Activated CD4-positive, alpha-beta T cell treated with anti-CD3 and anti-CD28 coated beads, Interleukin-2, amount 50 U/mL, for 24 hours (primary cell): ENCODE results near the gene PPP6R1.

Experiments
- DNase-seq, 2 donors: peaks; one replicate each; pipeline ENCODE4 v3.0.0-alpha.2; 2020; ENCODE audit warnings: low read depth in 1 of 2, low spot score in 1 of 2

The PPP6R1 gene

DNA sequence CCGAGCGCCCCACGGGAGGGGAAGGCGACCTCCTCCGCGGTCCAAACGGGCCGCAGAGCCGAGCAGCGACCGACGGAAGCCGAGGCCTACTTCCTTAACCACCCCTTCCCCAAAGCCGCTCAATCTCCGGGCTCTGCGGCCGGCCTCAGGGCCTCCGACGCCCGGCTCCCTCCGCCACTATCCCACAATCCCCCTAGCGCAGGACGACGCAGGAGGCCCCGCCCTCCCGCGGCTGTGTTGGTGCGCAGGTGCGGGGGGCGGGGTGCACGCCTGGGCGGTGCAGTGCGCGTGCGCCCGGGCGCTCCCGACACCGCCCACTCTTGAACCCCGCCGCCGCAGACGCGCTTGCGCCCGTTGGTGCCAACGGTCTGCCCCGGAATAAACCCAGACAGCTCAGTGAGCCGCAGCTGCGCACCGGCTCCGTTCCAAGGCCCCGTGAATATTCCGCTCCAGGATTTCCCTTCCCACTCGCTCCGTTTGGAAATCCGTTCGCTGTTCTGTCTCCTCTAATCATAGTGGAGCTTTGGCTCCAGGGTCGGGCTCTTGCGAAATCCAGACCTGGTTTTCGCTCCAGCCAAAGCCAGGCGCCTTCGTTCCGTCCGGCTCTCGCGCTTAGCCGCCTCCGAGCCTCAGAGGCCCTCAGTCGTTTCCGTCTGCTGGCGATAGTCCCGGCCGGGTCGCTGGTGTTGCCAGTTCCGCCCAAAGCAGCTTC lies at the start of gene PPP6R1:
PPP6R1 (minus strand) TSS at position 190 of the 712 bp plus-strand sequence. CDS start 11,914 bp downstream, outside the sequence.
- peak; percentile 90 to 91 for DNase-seq

GRCh38 chr19:55308281-55308680 lies 49.5 kb upstream of the PPP6R1 start:
- DNase-seq, result no peak

- no peak for DNase-seq
These were observed 47.9 kb upstream of the PPP6R1 start for GRCh38 chr19:55306712-55307111.

GRCh38 chr19:55305983-55306562 lies 47.3 kb upstream of the PPP6R1 start:
- DNase-seq, result no peak

DNA sequence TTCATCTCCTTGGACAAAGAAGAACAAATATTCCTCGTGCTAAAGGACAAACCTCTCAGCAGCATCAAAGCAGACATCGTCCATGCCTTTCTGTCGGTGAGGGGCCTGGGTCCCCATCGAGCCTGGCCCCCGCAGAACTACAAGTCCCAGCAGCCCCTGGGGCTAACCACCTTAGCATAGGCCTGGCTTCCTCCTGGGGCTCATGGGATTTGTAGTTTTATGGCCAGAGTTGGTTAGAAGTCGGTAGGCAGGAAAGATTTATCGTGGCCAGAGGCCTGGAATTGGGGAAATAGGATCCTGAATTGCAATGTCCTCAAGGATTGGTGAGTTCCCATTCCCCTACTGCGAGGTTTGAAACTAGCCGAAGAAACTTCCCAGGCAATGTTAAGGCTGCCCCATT lies 46.7 kb upstream of the PPP6R1 start:
- DNase-seq, result peak; percentile 14 to 36

GRCh38 chr19:55304980-55305379 lies 46.2 kb upstream of the PPP6R1 start:
- no peak for DNase-seq

DNA sequence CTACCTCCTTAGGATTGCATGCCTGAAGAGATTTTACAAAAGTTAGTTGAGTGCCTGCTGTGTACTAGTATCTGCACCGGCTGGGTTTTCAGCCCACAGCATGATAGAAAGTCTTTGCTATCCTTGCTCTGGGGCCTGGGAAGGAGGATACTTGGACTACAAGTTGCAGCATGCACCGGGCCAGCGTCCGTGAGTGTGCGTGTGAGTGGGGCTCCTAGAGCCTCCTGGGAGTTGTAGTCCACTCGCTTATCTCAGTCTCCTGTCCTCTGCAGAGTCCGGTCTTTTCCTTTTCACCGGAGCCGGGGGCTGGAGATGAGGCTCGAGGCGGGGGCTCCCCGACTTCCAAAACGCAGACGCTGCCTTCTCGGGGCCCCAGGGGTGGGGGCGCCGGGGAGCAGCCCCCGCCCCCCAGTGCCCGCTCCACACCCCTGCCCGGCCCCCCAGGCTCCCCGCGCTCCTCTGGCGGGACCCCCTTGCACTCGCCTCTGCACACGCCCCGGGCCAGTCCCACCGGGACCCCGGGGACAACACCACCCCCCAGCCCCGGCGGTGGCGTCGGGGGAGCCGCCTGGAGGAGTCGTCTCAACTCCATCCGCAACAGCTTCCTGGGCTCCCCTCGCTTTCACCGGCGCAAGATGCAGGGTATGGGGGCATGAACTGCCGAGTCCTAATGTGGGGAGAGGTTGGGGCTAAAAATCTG lies 45.6 kb upstream of the PPP6R1 start:
- no peak for DNase-seq

DNA sequence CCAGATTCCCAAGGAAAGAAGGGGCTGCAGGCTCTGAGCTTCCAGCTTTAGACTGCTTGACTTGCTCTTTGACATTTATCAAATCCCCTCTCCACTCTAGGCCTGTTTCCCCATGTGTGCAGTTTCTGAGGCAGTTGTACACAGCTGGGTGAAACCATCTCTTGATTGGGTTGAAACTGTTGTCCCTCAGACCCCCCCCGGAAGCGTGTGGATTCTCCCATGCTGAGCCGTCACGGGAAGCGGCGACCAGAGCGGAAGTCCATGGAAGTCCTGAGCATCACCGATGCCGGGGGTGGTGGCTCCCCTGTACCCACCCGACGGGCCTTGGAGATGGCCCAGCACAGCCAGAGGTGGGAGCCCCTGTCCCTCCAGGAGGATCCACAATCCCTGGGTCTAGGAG lies 44.7 kb upstream of the PPP6R1 start:
- DNase-seq, result no peak

- no peak for DNase-seq
These were observed 43.5 kb upstream of the PPP6R1 start for GRCh38 chr19:55302318-55302703.

DNA sequence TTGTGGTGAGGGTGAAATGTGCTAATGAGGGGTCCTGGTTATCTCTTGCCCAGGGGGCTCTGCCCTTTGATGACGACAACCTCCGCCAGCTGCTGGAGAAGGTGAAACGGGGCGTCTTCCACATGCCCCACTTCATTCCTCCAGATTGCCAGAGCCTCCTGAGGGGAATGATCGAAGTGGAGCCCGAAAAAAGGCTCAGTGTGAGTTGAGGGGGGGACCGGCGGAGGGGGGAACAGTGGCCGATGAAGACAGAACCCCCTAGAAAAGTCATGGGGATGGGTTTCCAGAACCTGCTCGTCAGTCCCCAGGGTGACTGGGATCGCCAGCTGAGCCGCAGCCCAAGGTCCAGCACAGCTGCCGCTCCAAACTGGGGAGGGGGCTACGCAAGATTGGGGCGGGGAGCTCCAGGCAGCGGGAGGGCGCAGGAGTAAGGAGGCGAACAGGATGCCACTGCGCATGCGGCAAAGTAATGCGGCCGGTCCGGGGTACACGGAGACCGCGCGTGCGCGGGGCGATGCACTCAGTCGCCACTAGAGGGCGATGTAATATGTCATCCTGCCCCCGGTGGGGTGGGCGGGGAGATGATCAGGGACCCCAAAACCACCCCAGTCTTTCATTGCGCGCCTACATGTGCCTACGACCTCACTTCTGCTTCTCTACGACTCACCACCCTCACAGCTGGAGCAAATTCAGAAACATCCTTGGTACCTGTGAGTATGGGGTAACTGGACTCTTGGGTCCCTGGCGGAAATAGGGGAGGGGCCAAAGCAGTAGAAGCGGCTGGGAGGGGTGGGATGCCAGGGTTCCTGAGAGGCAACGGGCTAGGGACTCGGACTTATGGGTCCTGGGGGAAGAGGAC lies 42.9 kb upstream of the PPP6R1 start:
- peak; percentile 94 to 98 for DNase-seq

GRCh38 chr19:55300886-55301458 lies 42.2 kb upstream of the PPP6R1 start:
- no peak for DNase-seq

GRCh38 chr19:55299991-55300390 lies 41.2 kb upstream of the PPP6R1 start:
- no peak for DNase-seq

GRCh38 chr19:55297267-55297666 lies 38.5 kb upstream of the PPP6R1 start:
- no peak for DNase-seq

- DNase-seq, result no peak
These were observed 30.4 kb upstream of the PPP6R1 start for GRCh38 chr19:55289117-55289796.

GRCh38 chr19:55287361-55288079 lies 28.7 kb upstream of the PPP6R1 start:
- no peak for DNase-seq

DNA sequence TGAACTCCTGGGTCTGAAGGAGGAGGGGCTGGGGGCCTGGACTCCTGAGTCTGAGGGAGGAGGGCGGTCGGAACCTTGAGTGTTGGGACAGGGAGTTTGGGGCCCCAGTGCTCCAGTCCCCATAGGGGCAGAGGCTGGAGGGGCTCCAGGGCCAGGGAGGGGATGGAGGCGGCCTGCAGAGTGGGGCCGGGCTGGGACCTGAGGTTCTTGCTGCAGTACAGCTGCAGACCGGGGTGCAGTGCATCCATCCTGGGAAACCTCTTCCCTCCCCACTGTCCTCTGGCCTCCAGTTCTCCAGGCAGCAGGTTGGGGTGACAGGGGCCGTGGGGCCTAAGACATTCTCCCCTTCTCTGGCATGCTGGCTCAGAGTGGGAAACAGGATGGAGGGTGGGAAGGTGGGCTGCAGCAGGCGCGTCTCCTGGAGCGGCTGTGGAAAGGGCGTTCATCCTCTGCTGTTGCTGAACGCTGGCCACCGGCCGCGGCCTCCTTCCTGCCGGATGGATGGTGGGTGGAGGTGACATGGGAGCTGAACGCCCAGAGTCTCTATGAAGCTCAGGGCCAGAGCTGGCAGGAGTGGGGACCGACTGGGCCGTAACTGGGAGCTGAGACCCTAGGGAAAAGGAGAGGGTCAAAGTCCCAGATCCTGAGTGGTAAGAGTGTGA lies 26.5 kb upstream of the PPP6R1 start:
- no peak for DNase-seq

DNA sequence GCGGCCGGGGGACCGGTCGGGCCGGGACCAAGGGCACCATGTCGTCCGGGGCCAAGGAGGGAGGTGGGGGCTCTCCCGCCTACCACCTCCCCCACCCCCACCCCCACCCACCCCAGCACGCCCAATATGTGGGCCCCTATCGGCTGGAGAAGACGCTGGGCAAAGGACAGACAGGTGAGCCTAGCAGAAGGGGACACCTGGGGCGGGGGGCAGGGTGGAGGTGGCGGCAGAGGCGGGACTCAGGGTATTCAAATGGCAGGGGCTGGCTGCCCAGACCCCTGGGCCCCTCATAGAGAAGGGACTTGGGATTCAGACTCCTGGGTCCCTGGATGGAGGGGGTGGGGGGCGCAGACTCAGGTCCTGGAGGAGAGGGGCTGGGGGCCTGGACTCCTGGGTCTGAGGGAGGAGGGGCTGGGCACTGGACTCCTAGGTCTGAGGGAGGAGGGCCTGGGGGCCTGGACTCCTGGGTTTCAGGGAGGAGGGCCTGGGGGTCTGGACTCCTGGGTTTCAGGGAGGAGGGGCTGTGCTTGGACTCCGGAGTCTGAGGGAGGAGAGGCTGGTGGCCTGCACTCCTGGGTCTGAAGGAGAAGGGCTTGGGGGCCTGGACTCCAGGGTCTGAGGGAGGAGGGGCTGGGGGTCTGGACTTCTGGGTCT lies 25.7 kb upstream of the PPP6R1 start:
- DNase-seq, result no peak

- DNase-seq, result no peak
These were observed 24.9 kb upstream of the PPP6R1 start, which contains the start of gene BRSK1 for GRCh38 chr19:55283548-55284377. Gene BRSK1, plus strand, starts transcription at chr19:55283997. Its CDS starts 446 bp downstream, at chr19:55284443.
